ENCODE data around the gene PKP1. TPM values are rescaled to one million over a fixed set of nuclear protein-coding genes. Genes with fewer than 3 reads are reported as not detected.

PKP1 gene
- total RNA-seq, 1 experiment from 2014 or later, result not detected

DNA sequence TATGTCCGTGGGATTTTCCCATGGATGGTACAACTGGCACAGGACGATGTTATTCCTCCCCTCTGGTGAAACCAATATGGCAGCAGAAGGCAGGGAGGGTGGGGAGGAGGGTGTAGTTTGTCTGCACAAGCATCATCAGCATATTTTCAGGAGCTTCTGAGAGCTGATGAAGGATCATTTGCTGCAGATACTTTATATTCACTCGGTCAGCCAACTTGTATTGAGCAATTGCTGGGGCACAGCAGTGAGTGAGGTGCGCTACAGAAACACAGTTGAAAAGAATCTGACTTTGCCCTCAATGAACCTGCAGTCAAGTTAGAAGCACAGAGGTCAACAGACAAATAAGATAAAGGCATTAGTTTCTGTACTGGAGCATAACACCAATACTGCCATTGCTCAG lies 13.0 kb downstream of the PKP1 start:
- Histone ChIP-seq H3K27me3 (replicated peaks) (peaks cover 16% of the 10 kb centered on the region), H3K9me3 (replicated peaks) (no peaks in the 10 kb centered on the region), H3K4me1 (replicated peaks) (no peaks in the 10 kb centered on the region), H3K4me3 (no peak overlapping the region), H3K27ac (no peak overlapping the region), H3K36me3 (no peaks in the 10 kb centered on the region)
- DNase-seq (ENCODE audit: low read depth in 1 of 2, low spot score in 2 of 2), result no peak

DNA sequence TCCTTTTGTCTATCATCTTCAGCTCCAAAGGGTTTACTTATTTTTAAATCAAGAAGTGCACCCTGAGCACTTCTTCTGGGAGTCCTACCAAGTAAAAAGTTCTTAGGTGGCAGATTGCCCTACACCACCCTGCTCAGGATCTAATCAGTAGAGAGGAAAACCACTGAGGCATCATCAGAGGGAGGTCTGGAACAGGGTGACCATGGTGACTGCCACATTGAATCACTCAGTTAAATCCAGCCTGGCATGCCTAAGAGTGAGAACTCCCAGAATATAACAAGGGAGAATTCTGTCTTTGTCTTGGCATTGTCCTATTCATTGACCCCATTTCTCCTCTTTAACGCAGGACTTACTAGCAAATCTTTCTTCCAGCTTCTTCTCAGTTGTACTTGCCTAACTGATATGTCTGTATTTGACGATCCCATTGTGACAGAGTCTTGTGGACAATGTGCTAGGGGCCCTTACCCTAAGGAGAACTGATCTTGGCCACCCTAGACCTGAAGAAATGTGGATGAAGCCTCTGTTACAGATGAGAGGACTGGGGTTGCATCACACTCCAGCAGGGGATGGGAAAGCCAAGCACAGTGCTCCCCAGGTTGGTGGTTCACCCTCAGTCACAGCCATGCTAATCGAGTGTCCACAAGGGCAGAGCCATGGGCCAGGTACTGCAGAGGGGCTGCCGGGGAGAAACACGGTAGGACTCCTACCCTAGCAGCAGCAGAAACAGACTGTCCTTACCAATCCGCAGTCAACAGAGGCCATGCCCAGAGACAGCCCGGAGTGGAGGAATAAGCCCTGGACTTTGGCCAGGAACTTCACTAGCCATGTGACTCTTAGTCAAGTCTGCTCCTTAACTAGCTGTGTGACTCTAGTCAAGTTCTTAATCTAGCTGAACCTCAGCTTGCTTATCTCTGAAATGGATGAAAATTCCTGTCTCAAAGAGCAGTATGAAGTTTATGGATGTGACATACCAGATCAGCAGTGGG lies 15.4 kb downstream of the PKP1 start:
- H3K4me3 ChIP-seq, result no peak overlapping the region
- no peak for DNase-seq (ENCODE audit: low read depth in 1 of 2, low spot score in 2 of 2)
- H3K27ac ChIP-seq, result no peak overlapping the region
- H3K4me1 ChIP-seq (replicated peaks), result no peaks in the 10 kb centered on the region
- no peaks in the 10 kb centered on the region for H3K9me3 ChIP-seq (replicated peaks)
- H3K36me3 ChIP-seq, result no peaks in the 10 kb centered on the region
- peaks cover 16% of the 10 kb centered on the region for H3K27me3 ChIP-seq (replicated peaks)

DNA sequence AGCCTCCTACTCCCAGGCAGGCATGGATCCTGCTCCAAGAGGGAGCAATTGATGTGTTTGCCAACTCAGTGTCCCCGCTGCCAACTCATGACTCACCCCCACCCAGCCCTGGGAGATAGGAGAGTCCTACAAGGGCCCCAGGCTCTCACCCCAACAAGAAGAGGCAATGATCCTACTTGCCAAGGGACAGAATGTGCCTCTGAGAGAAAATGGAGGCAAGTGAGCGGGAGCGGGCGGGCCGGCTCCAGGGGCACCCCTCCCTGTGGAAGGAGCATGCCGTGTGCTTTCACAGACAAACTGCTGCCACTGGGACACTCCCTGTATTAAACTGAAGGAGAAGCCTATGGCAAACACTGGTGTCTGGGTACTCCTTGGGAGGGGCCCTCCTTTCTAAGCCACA lies 16.7 kb downstream of the PKP1 start:
- H3K9me3 ChIP-seq (replicated peaks), result no peaks in the 10 kb centered on the region
- no peak overlapping the region for H3K27ac ChIP-seq
- H3K36me3 ChIP-seq, result no peaks in the 10 kb centered on the region
- H3K4me3 ChIP-seq, result no peak overlapping the region
- no peak for DNase-seq (ENCODE audit: low read depth in 1 of 2, low spot score in 2 of 2)
- H3K4me1 ChIP-seq (replicated peaks), result no peaks in the 10 kb centered on the region
- H3K27me3 ChIP-seq (replicated peaks), result peaks cover 16% of the 10 kb centered on the region

GRCh38 chr1:201300641-201301040 lies 17.3 kb downstream of the PKP1 start:
- Histone ChIP-seq H3K4me3 (no peak overlapping the region), H3K27me3 (replicated peaks) (peaks cover 16% of the 10 kb centered on the region), H3K27ac (no peak overlapping the region), H3K9me3 (replicated peaks) (no peaks in the 10 kb centered on the region), H3K36me3 (no peaks in the 10 kb centered on the region), H3K4me1 (replicated peaks) (no peaks in the 10 kb centered on the region)
- no peak for DNase-seq (ENCODE audit: low read depth in 1 of 2, low spot score in 2 of 2)

- no peak for DNase-seq (ENCODE audit: low read depth in 1 of 2, low spot score in 2 of 2)
- Histone ChIP-seq H3K36me3 (no peaks in the 10 kb centered on the region), H3K9me3 (replicated peaks) (no peaks in the 10 kb centered on the region), H3K4me3 (no peak overlapping the region), H3K4me1 (replicated peaks) (no peaks in the 10 kb centered on the region), H3K27me3 (replicated peaks) (peaks cover 10% of the 10 kb centered on the region), H3K27ac (no peak overlapping the region)
Observed at GRCh38 chr1:201302163-201303152, 19.2 kb downstream of the PKP1 start.

- Histone ChIP-seq H3K27ac (no peak overlapping the region), H3K4me1 (replicated peaks) (no peaks in the 10 kb centered on the region), H3K4me3 (no peak overlapping the region), H3K9me3 (replicated peaks) (no peaks in the 10 kb centered on the region), H3K36me3 (no peaks in the 10 kb centered on the region), H3K27me3 (replicated peaks) (peaks cover under 1% of the 10 kb centered on the region)
- no peak for DNase-seq (ENCODE audit: low read depth in 1 of 2, low spot score in 2 of 2)
Observed at GRCh38 chr1:201304126-201304525, 20.8 kb downstream of the PKP1 start.

DNA sequence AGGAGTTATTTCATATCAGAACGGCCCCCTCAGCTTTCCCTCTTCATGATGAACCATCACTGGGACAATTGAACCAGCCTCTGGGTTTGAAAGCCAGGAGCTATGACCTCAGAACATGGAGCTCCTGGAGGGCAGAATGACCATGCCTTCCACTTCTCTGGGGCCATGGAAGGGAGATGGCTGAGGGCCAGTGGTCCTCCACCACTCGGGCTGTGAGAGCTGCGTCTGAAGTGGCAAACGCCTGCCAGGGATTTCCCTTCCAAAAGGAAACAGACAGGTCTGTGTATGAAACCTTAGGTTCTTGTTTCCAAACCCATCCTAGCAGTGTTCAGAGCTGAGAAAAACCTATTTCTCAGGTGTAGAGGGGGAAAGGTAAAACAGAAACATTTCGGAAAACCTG lies 22.5 kb downstream of the PKP1 start:
- Histone ChIP-seq H3K9me3 (replicated peaks) (no peaks in the 10 kb centered on the region), H3K27me3 (replicated peaks) (peaks cover 7% of the 10 kb centered on the region; the same call in 1 of the 2 replicates), H3K27ac (no peak overlapping the region), H3K4me1 (replicated peaks) (no peaks in the 10 kb centered on the region), H3K36me3 (no peaks in the 10 kb centered on the region), H3K4me3 (no peak overlapping the region)
- no peak for DNase-seq (ENCODE audit: low read depth in 1 of 2, low spot score in 2 of 2)

- Histone ChIP-seq H3K9me3 (replicated peaks) (no peaks in the 10 kb centered on the region), H3K4me3 (no peak overlapping the region), H3K27ac (no peak overlapping the region), H3K4me1 (replicated peaks) (no peaks in the 10 kb centered on the region), H3K27me3 (replicated peaks) (peaks cover 7% of the 10 kb centered on the region; the same call in 1 of the 2 replicates), H3K36me3 (no peaks in the 10 kb centered on the region)
- no peak for DNase-seq (ENCODE audit: low read depth in 1 of 2, low spot score in 2 of 2)
Observed at GRCh38 chr1:201307231-201307630, 23.9 kb downstream of the PKP1 start.

GRCh38 chr1:201307760-201308499 lies 24.6 kb downstream of the PKP1 start:
- H3K4me3 ChIP-seq, result no peak overlapping the region
- H3K27me3 ChIP-seq (replicated peaks), result peaks cover 7% of the 10 kb centered on the region; the same call in 1 of the 2 replicates
- H3K4me1 ChIP-seq (replicated peaks), result no peaks in the 10 kb centered on the region
- DNase-seq (ENCODE audit: low read depth in 1 of 2, low spot score in 2 of 2), result no peak
- no peaks in the 10 kb centered on the region for H3K36me3 ChIP-seq
- H3K27ac ChIP-seq, result no peak overlapping the region
- H3K9me3 ChIP-seq (replicated peaks), result no peaks in the 10 kb centered on the region

GRCh38 chr1:201309416-201309815 lies 26.1 kb downstream of the PKP1 start:
- Histone ChIP-seq H3K4me3 (no peak overlapping the region), H3K27ac (no peak overlapping the region), H3K9me3 (replicated peaks) (no peaks in the 10 kb centered on the region), H3K27me3 (replicated peaks) (peaks cover 7% of the 10 kb centered on the region; the same call in 1 of the 2 replicates), H3K4me1 (replicated peaks) (no peaks in the 10 kb centered on the region), H3K36me3 (no peaks in the 10 kb centered on the region)
- no peak for DNase-seq (ENCODE audit: low read depth in 1 of 2, low spot score in 2 of 2)

DNA sequence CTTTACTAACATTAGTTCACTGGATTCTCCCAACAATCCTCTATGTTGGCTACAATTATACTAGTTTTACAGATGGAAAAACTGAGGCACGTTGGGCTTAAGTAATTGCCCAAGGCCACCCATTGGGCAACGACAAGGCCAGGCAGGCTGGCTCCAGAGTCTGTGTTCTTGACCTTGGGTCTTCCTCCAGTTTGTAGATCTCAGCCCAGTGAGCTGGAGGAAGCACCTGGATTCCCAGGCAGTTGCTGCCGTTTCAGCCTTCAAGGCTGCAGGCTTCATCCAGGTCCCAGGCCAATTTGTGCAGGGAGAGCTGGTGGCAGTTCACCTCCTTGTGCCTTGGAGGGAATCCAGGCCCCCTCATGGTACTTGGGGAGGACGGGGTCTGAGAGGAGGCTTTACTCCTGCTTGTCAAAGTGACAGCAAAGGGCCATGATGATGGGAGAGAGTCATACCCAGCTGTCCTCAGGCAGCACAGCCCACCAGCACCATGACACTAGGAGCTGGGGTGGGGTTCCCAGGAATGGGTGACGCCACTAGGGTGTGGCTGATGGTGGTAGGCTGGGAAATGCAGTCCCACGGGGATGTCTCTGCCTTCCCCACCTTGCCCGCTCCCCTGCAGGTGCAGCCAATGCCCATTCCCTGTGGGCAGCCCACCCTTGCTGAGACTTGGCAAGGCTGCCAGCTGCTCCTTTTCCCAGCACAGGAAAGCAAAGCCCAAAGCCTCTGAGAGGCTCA lies 27.1 kb downstream of the PKP1 start:
- H3K9me3 ChIP-seq (replicated peaks), result no peaks in the 10 kb centered on the region
- DNase-seq (ENCODE audit: low read depth in 1 of 2, low spot score in 2 of 2), result no peak
- H3K27ac ChIP-seq, result no peak overlapping the region
- H3K4me3 ChIP-seq, result no peak overlapping the region
- H3K27me3 ChIP-seq (replicated peaks), result peaks cover 10% of the 10 kb centered on the region; the same call in 1 of the 2 replicates
- no peaks in the 10 kb centered on the region for H3K4me1 ChIP-seq (replicated peaks)
- H3K36me3 ChIP-seq, result no peaks in the 10 kb centered on the region

DNA sequence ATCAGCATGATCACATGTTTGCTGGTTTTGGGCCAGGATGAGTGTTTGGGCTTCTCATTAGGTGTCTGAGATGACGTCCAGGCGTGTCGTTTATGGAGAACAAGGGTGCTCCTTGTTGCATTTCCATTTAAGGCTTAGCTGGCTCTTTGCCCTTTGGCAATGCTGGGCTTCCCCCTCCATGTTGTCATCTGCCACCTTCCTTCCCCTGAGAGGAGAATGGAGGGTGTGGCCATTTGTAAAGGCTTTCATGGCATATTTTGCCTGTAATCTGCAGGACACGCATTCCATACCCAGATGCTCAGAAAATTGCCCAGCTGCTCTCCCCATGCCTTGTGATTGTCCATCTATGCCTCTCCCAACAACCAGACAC lies 27.7 kb downstream of the PKP1 start:
- H3K27me3 ChIP-seq (replicated peaks), result peaks cover 10% of the 10 kb centered on the region; the same call in 1 of the 2 replicates
- H3K4me1 ChIP-seq (replicated peaks), result no peaks in the 10 kb centered on the region
- no peak for DNase-seq (ENCODE audit: low read depth in 1 of 2, low spot score in 2 of 2)
- no peaks in the 10 kb centered on the region for H3K36me3 ChIP-seq
- no peak overlapping the region for H3K27ac ChIP-seq
- no peaks in the 10 kb centered on the region for H3K9me3 ChIP-seq (replicated peaks)
- no peak overlapping the region for H3K4me3 ChIP-seq

Measured in SJSA1 (cell line).